GM21390 (cell line): ENCODE measurements around the gene KREMEN1.

ENCODE experiments used
- ATAC-seq: cut with Tn5 transposase; IDR thresholded peaks from one replicate; pipeline ENCODE4 v1.9.1; 2021; ENCODE audit not compliant: unreplicated experiment

Gene KREMEN1

GRCh38 chr22:29126670-29127395, 54.0 kb downstream of the KREMEN1 start:
- ATAC-seq, result no peak

GRCh38 chr22:29128891-29129807, 56.3 kb downstream of the KREMEN1 start:
- no peak for ATAC-seq

DNA sequence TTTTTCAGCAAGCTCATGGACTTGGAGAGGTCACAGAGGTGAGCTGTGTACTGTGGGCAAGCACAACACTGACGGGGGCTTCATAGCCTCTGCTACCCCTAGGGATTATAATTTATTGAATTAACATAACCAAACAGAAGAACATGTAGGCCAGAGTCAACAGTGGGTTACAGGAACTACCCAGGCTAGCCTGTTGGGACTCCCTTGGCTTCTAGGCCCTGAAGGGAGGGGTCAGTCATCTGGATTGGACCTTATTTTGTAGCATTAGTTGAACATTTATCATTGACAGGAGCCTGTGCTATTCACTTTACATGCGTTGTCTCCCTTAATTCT, 56.9 kb downstream of the KREMEN1 start:
- ATAC-seq, result no peak

DNA sequence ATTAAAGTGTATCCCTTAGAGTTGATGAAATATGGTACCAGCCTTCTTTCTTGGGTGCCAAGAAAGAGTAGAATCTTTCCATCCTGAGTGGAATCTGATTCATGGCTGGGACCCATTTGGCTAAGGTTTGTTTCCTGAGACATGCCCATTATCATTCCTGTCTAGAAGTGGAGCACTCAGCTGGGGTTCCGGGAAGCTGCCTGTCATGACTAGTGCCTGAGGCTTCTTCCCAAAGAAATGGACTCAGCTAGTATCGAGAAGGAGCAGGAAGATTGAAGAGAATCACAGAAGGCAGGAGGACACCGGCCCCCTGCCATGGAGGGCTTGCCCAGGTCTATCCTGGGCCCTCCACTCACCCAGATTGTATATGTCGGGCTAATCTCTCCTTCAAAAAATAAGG, 57.6 kb downstream of the KREMEN1 start:
- ATAC-seq, result no peak

GRCh38 chr22:29133603-29134133, 60.8 kb downstream of the KREMEN1 start:
- no peak for ATAC-seq

DNA sequence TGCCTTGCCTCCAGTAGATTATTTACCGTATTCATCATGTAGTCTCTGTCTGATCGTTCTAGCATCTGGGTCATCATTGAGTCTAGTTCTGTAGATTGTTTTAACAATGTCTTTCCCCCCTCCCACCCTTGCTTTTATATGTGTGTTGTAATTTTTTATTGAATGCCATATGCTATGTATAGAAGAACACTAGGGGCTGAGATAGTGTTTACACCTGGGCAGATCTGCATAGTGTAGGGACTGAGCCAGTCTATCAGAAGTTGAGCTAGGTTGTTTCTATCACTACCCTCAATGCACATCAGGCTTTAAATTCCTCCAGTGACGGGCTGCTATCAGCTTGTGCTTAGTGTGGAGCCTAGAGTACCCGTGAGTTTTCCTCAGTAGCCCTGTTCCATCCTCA, 61.6 kb downstream of the KREMEN1 start:
- ATAC-seq, result no peak

DNA sequence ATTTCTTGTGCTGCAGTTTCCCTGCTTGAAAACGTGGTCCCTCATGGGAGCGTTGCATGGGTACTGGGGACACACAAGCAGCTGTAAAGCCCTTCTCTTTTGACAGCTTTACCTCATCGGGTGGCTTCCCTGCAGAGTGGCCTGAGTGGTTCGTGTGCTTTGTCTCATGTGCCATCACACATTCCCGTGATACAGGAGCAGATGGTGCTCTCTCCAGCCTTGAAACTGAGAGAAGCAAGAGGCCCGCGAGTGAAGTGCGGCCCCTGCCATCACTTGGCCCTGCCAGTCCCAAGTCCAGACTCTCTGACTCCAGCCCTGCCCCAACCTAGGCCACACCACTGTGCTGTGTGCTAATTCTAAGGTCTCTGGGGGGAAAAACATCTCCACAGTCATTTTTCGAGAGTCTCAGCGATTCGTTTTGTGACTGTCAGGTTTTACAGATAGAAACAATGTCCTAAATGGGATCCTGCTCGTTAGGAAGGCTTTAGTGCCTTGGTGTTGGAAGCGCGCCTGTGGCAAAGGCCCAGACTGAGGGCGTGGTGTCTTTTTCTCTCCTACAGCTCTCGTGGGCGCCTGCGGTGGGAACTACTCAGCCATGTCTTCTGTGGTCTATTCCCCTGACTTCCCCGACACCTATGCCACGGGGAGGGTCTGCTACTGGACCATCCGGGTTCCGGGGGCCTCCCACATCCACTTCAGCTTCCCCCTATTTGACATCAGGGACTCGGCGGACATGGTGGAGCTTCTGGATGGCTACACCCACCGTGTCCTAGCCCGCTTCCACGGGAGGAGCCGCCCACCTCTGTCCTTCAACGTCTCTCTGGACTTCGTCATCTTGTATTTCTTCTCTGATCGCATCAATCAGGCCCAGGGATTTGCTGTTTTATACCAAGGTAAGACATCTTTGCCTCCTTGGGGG, 64.2 kb downstream of the KREMEN1 start:
- ATAC-seq, result no peak

DNA sequence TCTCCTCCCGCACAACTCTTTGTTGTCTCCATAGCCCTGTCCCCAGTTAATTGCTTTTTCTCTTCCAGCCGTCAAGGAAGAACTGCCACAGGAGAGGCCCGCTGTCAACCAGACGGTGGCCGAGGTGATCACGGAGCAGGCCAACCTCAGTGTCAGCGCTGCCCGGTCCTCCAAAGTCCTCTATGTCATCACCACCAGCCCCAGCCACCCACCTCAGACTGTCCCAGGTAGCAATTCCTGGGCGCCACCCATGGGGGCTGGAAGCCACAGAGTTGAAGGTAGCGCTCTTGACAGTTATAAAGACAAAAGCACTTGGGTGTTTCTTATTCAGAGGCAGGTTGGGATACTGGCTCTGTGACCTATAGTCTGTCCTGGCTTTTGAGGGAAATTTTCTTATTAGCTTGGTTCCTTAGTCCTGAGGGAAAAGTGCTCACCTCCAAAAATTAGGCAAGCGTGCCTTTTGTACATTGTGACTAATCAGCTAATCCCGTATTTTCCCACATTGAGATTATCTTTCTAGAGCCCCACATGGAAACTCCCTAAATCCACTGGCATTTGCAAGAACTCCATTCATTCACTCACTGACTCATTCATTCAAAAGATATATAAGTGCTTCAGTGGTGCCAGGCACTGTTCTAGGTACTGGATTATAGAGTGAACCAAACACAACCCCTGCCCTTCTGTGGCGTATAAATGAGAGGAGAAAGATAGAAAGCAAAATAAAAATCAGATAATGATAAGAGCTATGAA, 65.9 kb downstream of the KREMEN1 start:
- no peak for ATAC-seq

DNA sequence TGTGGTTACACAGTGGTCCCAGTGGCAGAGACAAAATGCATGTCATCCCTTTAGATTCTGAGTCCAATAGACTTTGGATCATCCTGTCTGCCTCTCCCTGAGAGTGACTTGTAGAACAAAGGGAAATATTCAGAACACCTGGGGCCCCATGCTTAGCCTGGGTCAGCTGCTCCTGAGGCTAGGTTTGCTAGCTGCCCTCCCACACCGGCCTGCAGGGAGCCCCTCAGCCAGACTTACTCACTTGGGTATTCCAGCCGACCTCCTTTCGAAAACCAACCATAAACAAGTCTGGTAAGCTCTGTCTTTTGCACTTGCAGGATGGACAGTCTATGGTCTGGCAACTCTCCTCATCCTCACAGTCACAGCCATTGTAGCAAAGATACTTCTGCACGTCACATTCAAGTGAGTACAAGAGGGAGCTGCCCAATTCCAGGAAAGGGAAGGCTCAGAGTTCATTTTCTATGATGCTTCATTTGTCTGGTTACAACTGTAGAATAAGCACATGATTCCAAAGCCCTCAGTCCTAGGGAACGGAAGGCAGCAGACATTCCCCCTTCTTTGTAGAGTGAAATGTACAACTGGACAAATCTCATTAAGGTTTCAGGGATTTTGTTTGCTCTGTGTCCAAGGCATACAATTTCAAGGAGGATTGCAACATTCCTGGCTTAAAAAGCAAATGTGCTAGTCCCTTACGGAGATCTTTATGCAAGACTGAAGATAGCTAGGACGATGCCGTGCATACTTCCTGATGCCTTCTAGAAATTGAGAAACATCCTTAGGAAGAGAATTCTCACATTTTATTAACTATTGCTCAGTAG, 67.3 kb downstream of the KREMEN1 start:
- no peak for ATAC-seq

- no peak for ATAC-seq
Measured at GRCh38 chr22:29141078-29141688, 68.3 kb downstream of the KREMEN1 start.

- ATAC-seq, result no peak
Measured at GRCh38 chr22:29142116-29142515, 69.3 kb downstream of the KREMEN1 start.

DNA sequence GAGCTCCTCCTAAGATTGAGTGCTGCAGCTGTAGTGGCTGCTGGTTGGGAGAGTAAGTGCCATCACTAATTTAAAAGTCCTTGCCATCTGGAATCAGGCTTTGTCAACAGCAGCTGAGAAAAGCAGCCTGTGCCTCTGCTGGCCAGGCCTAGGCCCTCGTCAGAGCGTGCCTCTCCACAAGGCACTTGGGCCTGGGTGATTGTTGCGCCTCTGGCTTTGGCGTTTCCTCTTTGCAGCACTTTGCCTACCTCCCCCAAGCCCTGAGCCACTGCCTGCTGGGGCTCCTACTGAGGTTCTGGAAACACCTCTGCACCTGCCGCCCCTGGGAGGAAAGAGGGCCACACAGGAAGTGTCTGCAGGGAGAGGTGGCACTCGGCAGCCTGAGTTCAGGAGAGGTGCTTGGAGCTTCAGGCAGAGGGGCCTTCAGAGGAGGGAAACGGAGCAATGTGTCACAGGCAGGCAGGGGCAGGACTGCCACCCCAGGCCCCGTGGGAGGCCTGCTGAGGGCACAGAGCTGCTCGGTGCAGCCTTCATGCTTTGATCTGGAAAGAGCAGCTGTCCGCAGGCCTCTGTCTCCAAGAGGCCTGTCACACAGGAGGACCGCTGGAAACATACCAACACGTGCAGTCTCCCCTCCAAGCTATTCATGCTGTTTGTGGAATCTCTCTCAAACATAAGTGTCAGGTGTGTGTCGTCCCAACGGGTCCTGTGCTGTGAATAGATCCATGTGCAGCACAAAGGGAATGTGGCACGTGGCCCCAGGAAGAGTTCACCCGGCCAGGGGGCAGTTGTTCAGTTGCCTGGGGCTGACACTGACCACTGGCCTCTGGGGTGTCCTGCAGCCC, 71.3 kb downstream of the KREMEN1 start:
- ATAC-seq, result no peak

DNA sequence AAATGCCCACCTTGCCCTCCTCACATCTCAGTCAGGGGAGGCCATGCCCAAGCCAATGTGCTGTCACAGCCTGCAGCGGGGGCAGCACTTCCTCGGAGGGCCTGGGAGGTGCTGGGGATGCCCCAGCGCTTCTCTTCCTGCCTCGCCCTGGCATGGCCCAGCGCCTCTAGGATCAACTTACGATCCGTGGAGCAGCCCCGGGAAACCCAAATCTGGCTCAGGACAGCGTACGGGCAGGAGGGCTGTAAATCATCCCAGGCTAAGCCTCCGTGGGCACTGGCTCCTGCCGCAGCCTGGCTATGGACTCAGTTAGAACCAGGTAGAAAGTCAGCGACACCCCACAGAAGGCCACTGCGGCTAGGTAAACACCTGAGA, 71.9 kb downstream of the KREMEN1 start:
- no peak for ATAC-seq

DNA sequence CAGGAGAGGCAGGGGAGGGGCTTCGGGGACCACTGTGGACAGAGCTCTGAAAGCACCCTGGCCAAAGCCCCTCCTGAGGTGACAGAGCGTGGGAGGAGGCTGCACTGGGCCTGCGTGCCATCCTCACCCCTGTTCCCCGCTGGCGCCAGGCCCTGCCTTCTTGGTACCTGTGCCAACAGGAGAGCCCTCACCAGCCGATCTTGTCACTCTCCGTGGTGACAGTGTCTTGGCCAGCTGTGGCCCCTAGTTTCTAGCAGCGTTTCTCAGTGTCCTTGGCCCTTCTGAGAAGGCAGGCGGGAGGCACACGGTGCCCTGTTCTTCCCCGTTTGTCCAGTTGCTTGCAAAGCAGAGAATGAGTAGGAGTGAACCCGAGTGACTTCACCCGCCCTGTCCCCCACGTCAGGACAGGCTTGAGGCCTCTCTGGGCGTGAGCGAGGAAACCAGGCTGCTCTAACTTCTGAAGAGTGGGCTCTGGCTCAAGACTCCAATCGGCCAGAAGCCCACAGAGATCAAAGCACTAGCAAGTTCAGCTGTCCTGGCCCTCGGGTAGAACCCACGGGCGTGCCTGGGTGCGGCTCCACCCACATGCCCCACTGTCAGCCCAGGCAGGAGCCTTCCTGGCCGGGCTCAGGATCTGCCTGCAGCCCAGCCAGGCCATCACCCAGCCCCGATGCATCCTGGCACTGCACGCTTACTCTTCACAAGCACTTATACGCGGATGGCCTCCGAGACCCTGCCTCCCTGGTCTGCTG, 72.7 kb downstream of the KREMEN1 start:
- ATAC-seq, result no peak

DNA sequence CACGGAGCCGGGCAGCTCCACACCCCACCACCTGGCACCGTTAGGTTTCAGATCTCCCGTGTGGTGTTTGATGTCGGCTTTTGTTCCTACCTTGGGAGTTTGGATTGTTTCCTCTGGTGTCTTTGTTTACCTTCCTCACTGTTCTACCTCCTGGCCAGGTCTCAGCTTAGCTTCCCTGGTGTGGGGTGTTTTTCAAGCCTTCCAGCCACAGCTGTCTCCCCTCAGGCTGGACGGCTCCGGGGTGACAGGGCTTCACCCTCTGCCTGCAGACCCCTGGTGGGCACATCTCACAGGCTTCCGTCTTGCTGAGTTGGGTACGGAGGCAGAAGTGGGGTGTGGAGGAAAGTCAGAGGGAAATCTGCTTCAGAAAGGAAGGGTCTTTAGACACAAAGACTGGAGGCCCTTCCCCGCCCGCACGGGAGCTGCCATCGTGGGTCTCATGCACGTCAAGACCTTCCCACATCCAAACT, 73.3 kb downstream of the KREMEN1 start:
- no peak for ATAC-seq

- ATAC-seq, result no peak
Measured at GRCh38 chr22:29146771-29147170, 73.9 kb downstream of the KREMEN1 start.

GRCh38 chr22:29147331-29147899, 74.6 kb downstream of the KREMEN1 start:
- no peak for ATAC-seq
